A549 (cell line): ENCODE data around the gene GRIN2D.

Source experiments
- CBX2 ChIP-seq: fragments of 200-600 bp; sonication (generic); IDR thresholded peaks from 2 replicates; pipeline ENCODE4 v1.6.1; 2016; ENCODE audit warnings: low read depth, mild to moderate bottlenecking, borderline replicate concordance
- CEBPB ChIP-seq, 2 experiments: fragments of >200 bp in 1 of 2; sonication (Bioruptor Twin) in 1 of 2; formaldehyde crosslinking in 1 of 2; IDR thresholded peaks; 2 replicates each; pipeline ENCODE4 v1.6.1; 2012 to 2016
- CHD2 ChIP-seq: fragments of 150-350 bp; IDR thresholded peaks from 2 replicates; pipeline ENCODE4 v1.6.1; 2014; ENCODE audit warnings: low read length; ENCODE audit not compliant: partially characterized antibody
- EP300 ChIP-seq, 2 experiments: fragments of >200 bp; sonication (Bioruptor Twin); formaldehyde crosslinking; IDR thresholded peaks; 2 replicates in 1 of 2; 3 replicates in 1 of 2; pipeline ENCODE4 v1.6.1; 2016 to 2017
- POLR2A ChIP-seq: IDR thresholded peaks from 2 replicates; pipeline ENCODE4 v1.6.1; 2012; ENCODE audit warnings: mild to moderate bottlenecking, low read length
- TF ChIP-seq, protein P1 (sequence below): fragments of >200 bp; sonication (Bioruptor Twin); formaldehyde crosslinking; IDR thresholded peaks from 3 replicates; pipeline ENCODE4 v1.5.1; 2016
- TF ChIP-seq, protein P2 (sequence below): IDR thresholded peaks from 2 replicates; pipeline ENCODE4 v1.6.1; 2012

DNA sequence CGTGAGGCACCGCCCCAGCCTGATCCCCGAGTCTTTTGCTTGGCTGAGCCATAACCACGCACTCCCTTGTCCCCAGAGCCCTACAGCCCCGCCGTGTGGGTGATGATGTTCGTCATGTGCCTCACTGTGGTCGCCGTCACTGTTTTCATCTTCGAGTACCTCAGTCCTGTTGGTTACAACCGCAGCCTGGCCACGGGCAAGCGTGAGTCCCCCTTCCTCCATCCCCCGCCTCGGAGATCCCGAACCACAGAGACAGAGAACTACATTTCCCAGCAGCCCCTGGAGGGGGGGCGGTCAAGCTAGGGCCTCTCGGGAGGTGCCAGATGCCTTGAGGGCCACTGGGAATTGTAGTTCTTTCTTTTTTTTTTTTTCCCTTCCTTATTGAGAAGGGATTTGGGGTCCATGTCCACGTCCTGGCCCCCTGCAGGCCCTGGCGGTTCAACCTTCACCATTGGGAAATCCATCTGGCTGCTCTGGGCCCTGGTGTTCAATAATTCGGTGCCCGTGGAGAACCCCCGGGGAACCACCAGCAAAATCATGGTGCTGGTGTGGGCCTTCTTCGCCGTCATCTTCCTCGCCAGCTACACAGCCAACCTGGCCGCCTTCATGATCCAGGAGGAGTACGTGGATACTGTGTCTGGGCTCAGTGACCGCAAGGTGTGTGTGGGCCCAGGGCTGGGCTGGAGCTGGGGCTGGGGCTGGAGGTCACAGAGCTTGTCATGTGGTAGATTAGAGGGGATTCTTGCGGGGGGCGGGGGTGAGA, 25.9 kb downstream of the GRIN2D start:
- TF ChIP-seq, protein P1, sequence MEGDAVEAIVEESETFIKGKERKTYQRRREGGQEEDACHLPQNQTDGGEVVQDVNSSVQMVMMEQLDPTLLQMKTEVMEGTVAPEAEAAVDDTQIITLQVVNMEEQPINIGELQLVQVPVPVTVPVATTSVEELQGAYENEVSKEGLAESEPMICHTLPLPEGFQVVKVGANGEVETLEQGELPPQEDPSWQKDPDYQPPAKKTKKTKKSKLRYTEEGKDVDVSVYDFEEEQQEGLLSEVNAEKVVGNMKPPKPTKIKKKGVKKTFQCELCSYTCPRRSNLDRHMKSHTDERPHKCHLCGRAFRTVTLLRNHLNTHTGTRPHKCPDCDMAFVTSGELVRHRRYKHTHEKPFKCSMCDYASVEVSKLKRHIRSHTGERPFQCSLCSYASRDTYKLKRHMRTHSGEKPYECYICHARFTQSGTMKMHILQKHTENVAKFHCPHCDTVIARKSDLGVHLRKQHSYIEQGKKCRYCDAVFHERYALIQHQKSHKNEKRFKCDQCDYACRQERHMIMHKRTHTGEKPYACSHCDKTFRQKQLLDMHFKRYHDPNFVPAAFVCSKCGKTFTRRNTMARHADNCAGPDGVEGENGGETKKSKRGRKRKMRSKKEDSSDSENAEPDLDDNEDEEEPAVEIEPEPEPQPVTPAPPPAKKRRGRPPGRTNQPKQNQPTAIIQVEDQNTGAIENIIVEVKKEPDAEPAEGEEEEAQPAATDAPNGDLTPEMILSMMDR, result no peak
- TF ChIP-seq POLR2A (no peak), CEBPB (IDR thresholded peaks at IDR 0.05) (no peak), CHD2 (no peak), EP300 (IDR thresholded peaks at IDR 0.05) (no peak), CBX2 (no peak)
- TF ChIP-seq, protein P2, sequence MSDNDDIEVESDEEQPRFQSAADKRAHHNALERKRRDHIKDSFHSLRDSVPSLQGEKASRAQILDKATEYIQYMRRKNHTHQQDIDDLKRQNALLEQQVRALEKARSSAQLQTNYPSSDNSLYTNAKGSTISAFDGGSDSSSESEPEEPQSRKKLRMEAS, result no peak
